CD4-positive, alpha-beta T cell treated with Interleukin-15 for 4 hours (primary cell): ENCODE data around the gene ZNF287.

ENCODE experiments used
- DNase-seq: peaks from one replicate; pipeline ENCODE4 v3.0.0-alpha.2; 2020; ENCODE audit warnings: low spot score

ZNF287 gene

DNA sequence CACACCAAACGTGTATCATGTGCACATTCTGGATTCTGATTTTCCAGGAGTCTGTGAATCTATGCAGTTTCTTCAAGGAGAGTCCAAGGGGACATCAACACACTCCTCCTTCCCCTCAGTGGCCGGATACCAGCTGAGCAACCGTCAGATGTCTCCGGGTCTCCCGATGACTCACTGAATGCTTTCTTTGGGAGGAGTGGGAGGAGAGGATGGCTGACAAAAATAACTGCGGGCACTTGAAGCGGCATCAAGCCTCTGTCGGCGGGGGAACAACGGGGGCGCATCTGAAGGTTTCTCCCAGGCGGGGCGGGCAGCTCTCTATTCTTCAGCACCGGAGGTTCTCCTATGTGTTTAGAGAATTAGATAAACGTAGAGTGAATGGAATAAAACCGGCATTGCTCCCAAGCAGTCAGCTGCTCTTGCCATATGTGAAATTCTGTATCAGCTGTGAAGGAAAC is 52.4 kb downstream of the ZNF287 start:
- no peak for DNase-seq

- no peak for DNase-seq
Observed at GRCh38 chr17:16515933-16516332, 53.1 kb downstream of the ZNF287 start.

GRCh38 chr17:16513873-16514272 is 55.1 kb downstream of the ZNF287 start:
- no peak for DNase-seq

DNA sequence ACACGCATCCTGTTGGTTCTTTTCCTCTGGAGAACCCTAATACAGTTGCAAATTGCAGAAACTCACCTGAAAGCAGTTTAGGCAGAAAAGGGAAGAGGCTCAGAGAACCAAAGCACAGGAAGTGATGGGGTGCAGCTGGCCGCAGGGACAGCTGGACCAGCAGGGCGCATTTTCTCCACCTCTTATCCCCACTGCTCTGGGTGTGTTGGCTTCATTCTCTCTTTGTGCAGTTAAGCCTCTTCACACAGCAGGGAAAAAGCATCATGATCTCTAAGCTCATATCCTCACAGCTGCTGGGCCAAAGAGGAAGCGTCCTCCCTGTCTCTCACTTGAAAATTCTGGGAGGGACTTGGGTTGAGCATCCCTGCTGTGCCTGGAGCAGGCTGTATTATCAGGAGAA is 57.0 kb downstream of the ZNF287 start:
- no peak for DNase-seq

GRCh38 chr17:16511593-16511992 is 57.4 kb downstream of the ZNF287 start:
- DNase-seq: no peak

DNA sequence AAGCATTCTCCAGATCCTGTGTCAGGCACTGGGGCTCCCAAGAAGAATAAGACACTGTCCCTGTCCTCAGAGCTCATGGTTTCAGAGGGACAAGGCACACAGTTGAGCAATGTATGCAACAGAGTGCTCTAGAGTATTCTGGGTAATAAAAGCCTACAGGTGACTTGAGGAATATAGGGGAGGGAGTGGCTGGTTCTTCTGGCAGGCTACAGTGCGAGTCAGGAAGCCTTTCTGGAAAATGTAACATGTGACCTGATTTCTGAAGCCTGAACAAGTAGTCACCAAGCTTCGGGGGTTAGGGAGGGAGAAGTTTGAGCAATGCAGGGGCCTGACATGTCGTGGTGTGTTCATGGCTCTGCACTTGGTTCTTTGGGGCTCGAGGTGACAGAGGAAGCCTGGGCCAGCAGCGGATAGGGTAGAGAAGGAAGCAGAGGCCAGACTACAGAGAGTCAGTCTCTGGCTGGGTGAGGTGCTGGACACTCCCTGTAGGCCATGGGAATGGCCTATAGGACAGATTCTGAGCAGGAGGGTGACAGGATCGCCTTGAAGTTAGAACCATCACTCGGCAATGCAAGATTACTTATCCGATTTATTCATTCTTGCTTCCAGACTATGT is 61.0 kb downstream of the ZNF287 start:
- no peak for DNase-seq

- no peak for DNase-seq
Observed at GRCh38 chr17:16506188-16506587, 62.8 kb downstream of the ZNF287 start.

DNA sequence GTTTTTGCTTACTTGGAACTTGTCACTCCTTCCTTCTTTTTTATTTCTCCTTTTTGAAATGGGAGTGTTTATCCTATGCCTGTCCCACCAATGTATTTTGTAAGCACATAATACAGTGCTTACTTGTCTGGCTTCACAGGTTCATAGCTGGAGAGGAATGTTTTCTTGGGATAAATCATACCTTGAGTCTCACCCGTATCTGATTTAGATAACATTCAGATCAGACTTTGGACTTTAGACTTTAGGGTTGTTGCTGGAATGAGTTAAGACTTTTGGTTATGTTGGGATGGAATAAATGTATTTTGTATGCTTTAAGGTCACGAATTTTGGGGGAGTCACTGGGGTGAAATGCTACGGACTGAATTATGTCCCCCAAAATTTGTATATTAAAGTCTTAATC is 64.0 kb downstream of the ZNF287 start:
- DNase-seq: no peak
